K562 (cell line): ENCODE data around the gene TMEM107. TPM values are rescaled to one million over a fixed set of nuclear protein-coding genes. Genes with fewer than 3 reads are reported as not detected.

Source experiments
- ATF1 ChIP-seq, 2 experiments: fragments of 450-650 bp in 1 of 2; IDR thresholded peaks; 2 replicates each; pipeline ENCODE4 v1.6.1; 2016; ENCODE audit warnings: missing compliant biosample characterization in 1 of 2, missing genetic modification characterization in 1 of 2
- BMI1 ChIP-seq: fragments of 150-350 bp; IDR thresholded peaks from 2 replicates; pipeline ENCODE4 v1.6.1; 2014; ENCODE audit warnings: low read length
- CEBPG ChIP-seq, 3 experiments: fragments of 200-800 bp in 1 of 3; sonication (Bioruptor generic) in 1 of 3; sonication (generic) in 1 of 3; formaldehyde crosslinking in 1 of 3; IDR thresholded peaks in 2 of 3; conservative IDR thresholded peaks in 1 of 3; 2 replicates each; pipeline versions ENCODE4 v1.6.1 to v1.8.0; 2016 to 2022; ENCODE audit warnings: missing compliant biosample characterization in 2 of 3, missing genetic modification characterization in 2 of 3, mild to moderate bottlenecking in 1 of 3, missing genetic modification reagents in 1 of 3
- CREBBP ChIP-seq: IDR thresholded peaks from one replicate; pipeline ENCODE4 v1.6.1; 2012; ENCODE audit warnings: low read depth, mild to moderate bottlenecking, control low read depth, inconsistent platforms, low read length
- EWSR1 ChIP-seq: fragments of 450-650 bp; IDR thresholded peaks from 2 replicates; pipeline ENCODE4 v1.6.1; 2018; ENCODE audit warnings: borderline replicate concordance, mild to moderate bottlenecking, low read depth, moderate library complexity; ENCODE audit not compliant: partially characterized antibody
- HMG20A ChIP-seq: fragments of 450-650 bp; formaldehyde crosslinking; conservative IDR thresholded peaks from 2 replicates; pipeline ENCODE4 v1.4.0; 2020; ENCODE audit warnings: mild to moderate bottlenecking, mixed read lengths
- MEIS2 ChIP-seq: fragments of 450-650 bp; IDR thresholded peaks from 2 replicates; pipeline ENCODE4 v1.6.1; 2014; ENCODE audit warnings: mild to moderate bottlenecking; ENCODE audit not compliant: partially characterized antibody
- NR2C1 ChIP-seq, 2 experiments: fragments of 450-650 bp; IDR thresholded peaks; 2 replicates each; pipeline ENCODE4 v1.6.1; 2017; ENCODE audit warnings: mild to moderate bottlenecking in 2 of 2, antibody characterized with exemption in 1 of 2, inconsistent platforms in 1 of 2, missing compliant biosample characterization in 1 of 2, missing genetic modification characterization in 1 of 2
- PURB ChIP-seq: sonication (generic); formaldehyde crosslinking; IDR thresholded peaks from 2 replicates; pipeline ENCODE4 v1.9.0; 2021; ENCODE audit warnings: low read depth, mild to moderate bottlenecking, missing genetic modification reagents
- SPI1 ChIP-seq: IDR thresholded peaks from 2 replicates; pipeline ENCODE4 v1.6.1; 2011; ENCODE audit warnings: low read depth, low read length, control low read depth, borderline replicate concordance
- TRIM28 ChIP-seq: fragments of 450-650 bp; IDR thresholded peaks from 2 replicates; pipeline ENCODE4 v1.6.1; 2017
- ZKSCAN1 ChIP-seq: fragments of 150-350 bp; IDR thresholded peaks from 2 replicates; pipeline ENCODE4 v1.6.1; 2016; ENCODE audit warnings: low read depth, low read length
- ZKSCAN8 ChIP-seq: fragments of 200-800 bp; sonication (Bioruptor generic); IDR thresholded peaks from 2 replicates; pipeline ENCODE4 v1.6.1; 2016; ENCODE audit warnings: missing genetic modification characterization, missing compliant biosample characterization
- ZNF121 ChIP-seq: sonication (generic); formaldehyde crosslinking; conservative IDR thresholded peaks from 2 replicates; pipeline ENCODE4 v1.8.0; 2022; ENCODE audit warnings: missing genetic modification reagents
- ZNF174 ChIP-seq: fragments of 250-450 bp; sonication (Bioruptor Pico); IDR thresholded peaks from 2 replicates; pipeline ENCODE4 v1.4.0; 2020; ENCODE audit warnings: mild to moderate bottlenecking
- ZNF449 ChIP-seq: fragments of 250-450 bp; sonication (Bioruptor Pico); IDR thresholded peaks from 2 replicates; pipeline ENCODE4 v1.8.0; 2022; ENCODE audit warnings: moderate library complexity, mild to moderate bottlenecking, inconsistent platforms
- ZNF586 ChIP-seq: fragments of 450-650 bp; formaldehyde crosslinking; conservative IDR thresholded peaks from 2 replicates; pipeline ENCODE4 v1.4.0; 2020; ENCODE audit warnings: mild to moderate bottlenecking, moderate library complexity
- polyA plus RNA-seq, 8 experiments: library from polyadenylated mRNA; depleted of rRNA in 4 of 8; stranded (reverse) in 5 of 8; unstranded in 3 of 8; fragments of >200 nt; fragmentation: Nextera tagmentation in 2 of 8; fragmentation: Illumina TruSeq in 1 of 8; extraction: Ambion mirVana in 2 of 8; extraction: Trizol in 1 of 8; gene quantifications; 2 replicates each; pipeline versions ENCODE4 v1.2.1 to v1.2.3, GENCODE V29; 2011 to 2014; ENCODE audit warnings: inconsistent platforms in 1 of 8, missing spikeins in 1 of 8
- total RNA-seq, 7 experiments: library from RNA; depleted of rRNA in 6 of 7; stranded (reverse); fragments of >200 nt in 6 of 7; fragmentation: Illumina TruSeq in 2 of 7; extraction: Trizol in 2 of 7; gene quantifications; 2 replicates each; pipeline versions ENCODE4 v1.2.1 to v1.2.3, GENCODE V29; 2011 to 2021; ENCODE audit warnings: low replicate concordance in 1 of 7
- TF ChIP-seq, protein P1 (sequence below): fragments of 250-450 bp; sonication (Bioruptor Pico); IDR thresholded peaks from 2 replicates; pipeline ENCODE4 v1.4.0; 2020
- TF ChIP-seq, protein P2 (sequence below): fragments of 250-450 bp; sonication (Bioruptor Pico); IDR thresholded peaks from 2 replicates; pipeline ENCODE4 v1.6.1; 2021; ENCODE audit warnings: mild to moderate bottlenecking

The TMEM107 gene
- total and polyA plus RNA-seq, 9 of the 15 experiments (the other 6 are each of a cell fraction or from before 2014, with no cell fraction given) = 7.1 to 26.2 (median 16.9) TPM

GRCh38 chr17:8222630-8223355 lies 46.6 kb upstream of the TMEM107 start (continued):
- no peak for TF ChIP-seq ZKSCAN8 (CRISPR knock-in tag)
- TF ChIP-seq, protein P1, sequence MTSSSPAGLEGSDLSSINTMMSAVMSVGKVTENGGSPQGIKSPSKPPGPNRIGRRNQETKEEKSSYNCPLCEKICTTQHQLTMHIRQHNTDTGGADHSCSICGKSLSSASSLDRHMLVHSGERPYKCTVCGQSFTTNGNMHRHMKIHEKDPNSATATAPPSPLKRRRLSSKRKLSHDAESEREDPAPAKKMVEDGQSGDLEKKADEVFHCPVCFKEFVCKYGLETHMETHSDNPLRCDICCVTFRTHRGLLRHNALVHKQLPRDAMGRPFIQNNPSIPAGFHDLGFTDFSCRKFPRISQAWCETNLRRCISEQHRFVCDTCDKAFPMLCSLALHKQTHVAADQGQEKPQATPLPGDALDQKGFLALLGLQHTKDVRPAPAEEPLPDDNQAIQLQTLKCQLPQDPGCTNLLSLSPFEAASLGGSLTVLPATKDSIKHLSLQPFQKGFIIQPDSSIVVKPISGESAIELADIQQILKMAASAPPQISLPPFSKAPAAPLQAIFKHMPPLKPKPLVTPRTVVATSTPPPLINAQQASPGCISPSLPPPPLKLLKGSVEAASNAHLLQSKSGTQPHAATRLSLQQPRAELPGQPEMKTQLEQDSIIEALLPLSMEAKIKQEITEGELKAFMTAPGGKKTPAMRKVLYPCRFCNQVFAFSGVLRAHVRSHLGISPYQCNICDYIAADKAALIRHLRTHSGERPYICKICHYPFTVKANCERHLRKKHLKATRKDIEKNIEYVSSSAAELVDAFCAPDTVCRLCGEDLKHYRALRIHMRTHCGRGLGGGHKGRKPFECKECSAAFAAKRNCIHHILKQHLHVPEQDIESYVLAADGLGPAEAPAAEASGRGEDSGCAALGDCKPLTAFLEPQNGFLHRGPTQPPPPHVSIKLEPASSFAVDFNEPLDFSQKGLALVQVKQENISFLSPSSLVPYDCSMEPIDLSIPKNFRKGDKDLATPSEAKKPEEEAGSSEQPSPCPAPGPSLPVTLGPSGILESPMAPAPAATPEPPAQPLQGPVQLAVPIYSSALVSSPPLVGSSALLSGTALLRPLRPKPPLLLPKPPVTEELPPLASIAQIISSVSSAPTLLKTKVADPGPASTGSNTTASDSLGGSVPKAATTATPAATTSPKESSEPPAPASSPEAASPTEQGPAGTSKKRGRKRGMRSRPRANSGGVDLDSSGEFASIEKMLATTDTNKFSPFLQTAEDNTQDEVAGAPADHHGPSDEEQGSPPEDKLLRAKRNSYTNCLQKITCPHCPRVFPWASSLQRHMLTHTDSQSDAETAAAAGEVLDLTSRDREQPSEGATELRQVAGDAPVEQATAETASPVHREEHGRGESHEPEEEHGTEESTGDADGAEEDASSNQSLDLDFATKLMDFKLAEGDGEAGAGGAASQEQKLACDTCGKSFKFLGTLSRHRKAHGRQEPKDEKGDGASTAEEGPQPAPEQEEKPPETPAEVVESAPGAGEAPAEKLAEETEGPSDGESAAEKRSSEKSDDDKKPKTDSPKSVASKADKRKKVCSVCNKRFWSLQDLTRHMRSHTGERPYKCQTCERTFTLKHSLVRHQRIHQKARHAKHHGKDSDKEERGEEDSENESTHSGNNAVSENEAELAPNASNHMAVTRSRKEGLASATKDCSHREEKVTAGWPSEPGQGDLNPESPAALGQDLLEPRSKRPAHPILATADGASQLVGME (CRISPR knock-in tag) = no peak
- no peak for TF ChIP-seq ZNF449 (CRISPR knock-in tag)
- no peak for TF ChIP-seq ATF1 (CRISPR knock-in tag; IDR thresholded peaks at IDR 0.05)
- peak; percentile 65 for TF ChIP-seq ATF1 (tag; IDR thresholded peaks at IDR 0.05)
- no peak for TF ChIP-seq EWSR1
- peak; percentile 47; the same call in 1 of the 2 replicates for TF ChIP-seq SPI1
- TF ChIP-seq MEIS2 = no peak
- TF ChIP-seq CREBBP = no peak
- TF ChIP-seq ZKSCAN1 = no peak
- no peak for TF ChIP-seq ZNF586 (CRISPR knock-in tag)
- TF ChIP-seq TRIM28 = no peak
- no peak for TF ChIP-seq ZNF174 (CRISPR knock-in tag)
- TF ChIP-seq, protein P2, sequence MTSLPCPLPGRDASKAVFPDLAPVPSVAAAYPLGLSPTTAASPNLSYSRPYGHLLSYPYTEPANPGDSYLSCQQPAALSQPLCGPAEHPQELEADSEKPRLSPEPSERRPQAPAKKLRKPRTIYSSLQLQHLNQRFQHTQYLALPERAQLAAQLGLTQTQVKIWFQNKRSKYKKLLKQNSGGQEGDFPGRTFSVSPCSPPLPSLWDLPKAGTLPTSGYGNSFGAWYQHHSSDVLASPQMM = no peak
- TF ChIP-seq HMG20A (CRISPR knock-in tag) = no peak
- no peak; the same call in 1 of the 2 replicates for TF ChIP-seq CEBPG (CRISPR knock-in tag; IDR thresholded peaks at IDR 0.05)
- no peak for TF ChIP-seq CEBPG (tag; conservative IDR thresholded peaks at IDR 0.05 in 1 of 2, IDR thresholded peaks at IDR 0.05 in 1 of 2)
- TF ChIP-seq PURB (CRISPR knock-in tag) = no peak
- TF ChIP-seq BMI1 = no peak
- TF ChIP-seq NR2C1 (IDR thresholded peaks at IDR 0.05) = no peak
- TF ChIP-seq NR2C1 (tag; IDR thresholded peaks at IDR 0.05) = no peak
- no peak for TF ChIP-seq ZNF121 (CRISPR knock-in tag)
